Heart right ventricle (tissue), 16 donors: ENCODE measurements around the gene SPAG4. TPM values are rescaled to one million over a fixed set of nuclear protein-coding genes. Genes with fewer than 3 reads are reported as not detected.

ENCODE experiments used
- ATAC-seq, 8 donors: fragments of 200-7000 bp; cut with Tn5 transposase; one replicate each; pipeline ENCODE4 v1.9.1; 2020; ENCODE audit warnings: mild to moderate bottlenecking in 8 of 8, moderate library complexity in 8 of 8, moderate number of reproducible peaks in 1 of 8
- DNase-seq, 2 donors: peaks; one replicate each; pipeline ENCODE4 v3.0.0-alpha.2; 2020
- H3K27ac ChIP-seq, 10 donors: fragments of 200-600 bp; sonication (generic) in 2 of 10; one replicate each; pipeline versions ENCODE4 v1.5.0 to v1.8.0; 2020 to 2022; ENCODE audit warnings: mild to moderate bottlenecking in 3 of 10
- H3K27me3 ChIP-seq, 7 donors: fragments of 200-600 bp; one replicate each; pipeline ENCODE4 v1.8.0; 2021 to 2022; ENCODE audit warnings: mild to moderate bottlenecking in 2 of 7
- H3K36me3 ChIP-seq, 9 donors: fragments of 200-600 bp; sonication (generic) in 1 of 9; one replicate each; pipeline versions ENCODE4 v1.5.0 to v1.8.0; 2020 to 2022; ENCODE audit warnings: mild to moderate bottlenecking in 2 of 9
- H3K4me1 ChIP-seq, 9 donors: fragments of 200-600 bp; sonication (generic) in 1 of 9; one replicate each; pipeline versions ENCODE4 v1.5.0 to v1.8.0; 2020 to 2022; ENCODE audit warnings: mild to moderate bottlenecking in 4 of 9
- H3K4me3 ChIP-seq, 10 donors: fragments of 200-600 bp; sonication (generic) in 2 of 10; one replicate each; pipeline versions ENCODE4 v1.5.0 to v1.8.0; 2020 to 2022; ENCODE audit warnings: mild to moderate bottlenecking in 7 of 10, moderate library complexity in 2 of 10
- H3K9me3 ChIP-seq, 11 donors: fragments of 200-600 bp in 10 of 11; sonication (generic) in 2 of 11; one replicate each; pipeline versions ENCODE4 v1.5.0 to v1.8.0; 2013 to 2022; ENCODE audit warnings: mild to moderate bottlenecking in 2 of 11, control low read depth in 1 of 11, moderate library complexity in 1 of 11
- CTCF ChIP-seq, 9 donors: fragments of 200-600 bp; sonication (generic) in 2 of 9; IDR thresholded peaks; one replicate each; pipeline versions ENCODE4 v1.5.0 to v1.8.0; 2021 to 2022; ENCODE audit warnings: antibody characterized with exemption in 9 of 9, mild to moderate bottlenecking in 5 of 9, moderate library complexity in 1 of 9
- WGBS, 2 donors: extraction: QIAGEN DNeasy Blood & Tissue Kit; methylation state at CpG; one replicate each; pipeline ENCODE4 v1.1.7; 2013; ENCODE audit warnings: inconsistent platforms in 1 of 2; 5-methylcytosine and 5-hydroxymethylcytosine counted together
- intact Hi-C, 10 donors: fragments of 100-400 bp; cut with DNase I; formaldehyde crosslinking; loops; one replicate each; pipeline versions ENCODE4 v1.11.1 to v1.14.2; 2022
- polyA plus RNA-seq, 2 donors: library from polyadenylated mRNA; stranded (reverse); fragments of 200-250 nt; gene quantifications; one replicate each; pipeline ENCODE4 v1.2.3, GENCODE V29; 2013
- total RNA-seq, 10 donors: library from RNA; stranded (reverse); fragmentation: NEBNext Ultra II Directional in 3 of 10; extraction: Animal tissue kit (Norgen Biotek cat#: 25700) in 3 of 10; gene quantifications; one replicate each; pipeline versions ENCODE4 v1.2.1 to v1.2.4, GENCODE V29; 2021 to 2023
- donor health status: Arrhythmogenic right ventricular cardiomyopathy.
- donor health status: ischemic (EF 13 %, LVEDD 7.1; RV severe dilation, severe dysfunction).
- donor health status: healthy with polysubstance abuse.
- donor health status: DM: no; HTN: yes; CAD: no.
- donor health status: DM: no; HTN: no; CAD: no.
- donor health status: ischemic (EF 25% LVEDD 6.9; RV normal size, moderate dysfunction).
- donor health status: ischemic (EF 25% LVEDD 5.7; RV mildly dilated, moderate dysfunction).
- donor health status: healthy.
- donor health status: DM: yes; HTN: yes; CAD: no.
- donor health status: Ischemic cardiomyopathy.
- donor health status: ischemic (EF 35%, LVEDD 5.7; RV mildly dilated, moderate dysfunction).
- donor health status: nonischemic (EF 11% LVEDD 7.7; RV severe dilation, severe dysfunction).
- donor health status: DM: yes; HTN: yes; CAD: no.
- donor health status: PGD.
- donor health status: ischemic (EF 29% LVEDD 5.4; RV normal size, mild dysfunction).
- donor health status: nonischemic (EF 23%, LVEDD 6.1; RV moderate dilation, normal function).

The SPAG4 gene
- total and polyA plus RNA-seq, 12 donors: 2.7 to 11.7 (median 4.3) TPM

GRCh38 chr20:35575958-35576357 is 39.7 kb upstream of the SPAG4 start:
- WGBS, 2 donors: 78 to 84% methylated on average over 4 of the region's 4 CpGs
- no peak overlapping the region for H3K27ac ChIP-seq
- no peak for ATAC-seq
- no peak for TF ChIP-seq CTCF (IDR thresholded peaks at IDR 0.05)
- H3K4me3 ChIP-seq: no peak overlapping the region
- no peaks in the 10 kb centered on the region for H3K36me3 ChIP-seq
- H3K4me1 ChIP-seq: no peaks in the 10 kb centered on the region
- no peak for DNase-seq
- H3K9me3 ChIP-seq: peaks cover 0 to 27% (median 8%) of the 10 kb centered on the region in 11 donors
- no peaks in the 10 kb centered on the region for H3K27me3 ChIP-seq
- intact Hi-C loops: no loop called here

GRCh38 chr20:35576816-35577215 is 38.8 kb upstream of the SPAG4 start:
- TF ChIP-seq CTCF (IDR thresholded peaks at IDR 0.05): no peak
- intact Hi-C loops: no loop called here
- DNase-seq (no peak), ATAC-seq (no peak)
- Histone ChIP-seq H3K36me3 (no peaks in the 10 kb centered on the region), H3K9me3 (peaks cover 0 to 36% (median 16%) of the 10 kb centered on the region in 11 donors), H3K4me3 (no peak overlapping the region), H3K27me3 (no peaks in the 10 kb centered on the region), H3K27ac (no peak overlapping the region), H3K4me1 (no peaks in the 10 kb centered on the region)
- WGBS, 2 donors: 59 to 69% methylated on average over 3 of the region's 3 CpGs

GRCh38 chr20:35578469-35578868 is 37.2 kb upstream of the SPAG4 start:
- Histone ChIP-seq H3K36me3 (no peaks in the 10 kb centered on the region), H3K9me3 (peaks cover 0 to 27% (median 9%) of the 10 kb centered on the region in 11 donors), H3K4me3 (no peak overlapping the region), H3K4me1 (no peaks in the 10 kb centered on the region), H3K27me3 (no peaks in the 10 kb centered on the region), H3K27ac (no peak overlapping the region)
- DNase-seq: no peak
- WGBS, 2 donors: 88 to 93% methylated on average over 8 of the region's 8 CpGs
- ATAC-seq: no peak
- intact Hi-C loops: no loop called here
- TF ChIP-seq CTCF (IDR thresholded peaks at IDR 0.05): no peak

- Histone ChIP-seq H3K4me3 (no peak overlapping the region), H3K36me3 (no peaks in the 10 kb centered on the region), H3K4me1 (no peaks in the 10 kb centered on the region), H3K27me3 (no peaks in the 10 kb centered on the region), H3K27ac (no peak overlapping the region), H3K9me3 (peaks cover 0 to 20% (median 6%) of the 10 kb centered on the region in 11 donors)
- intact Hi-C loops: no loop called here
- no peak for TF ChIP-seq CTCF (IDR thresholded peaks at IDR 0.05)
- DNase-seq (no peak), ATAC-seq (no peak)
- 94 to 98% methylated on average over 6 of the region's 6 CpGs for WGBS, 2 donors
Observed at GRCh38 chr20:35579196-35579595, 36.4 kb upstream of the SPAG4 start.
